ENCODE measurements around the gene RRP1B. TPM values are rescaled to one million over a fixed set of nuclear protein-coding genes. Genes with fewer than 3 reads are reported as not detected.

The RRP1B gene
- total RNA-seq, 1 donor from 2014 or later = 43.3 TPM

DNA sequence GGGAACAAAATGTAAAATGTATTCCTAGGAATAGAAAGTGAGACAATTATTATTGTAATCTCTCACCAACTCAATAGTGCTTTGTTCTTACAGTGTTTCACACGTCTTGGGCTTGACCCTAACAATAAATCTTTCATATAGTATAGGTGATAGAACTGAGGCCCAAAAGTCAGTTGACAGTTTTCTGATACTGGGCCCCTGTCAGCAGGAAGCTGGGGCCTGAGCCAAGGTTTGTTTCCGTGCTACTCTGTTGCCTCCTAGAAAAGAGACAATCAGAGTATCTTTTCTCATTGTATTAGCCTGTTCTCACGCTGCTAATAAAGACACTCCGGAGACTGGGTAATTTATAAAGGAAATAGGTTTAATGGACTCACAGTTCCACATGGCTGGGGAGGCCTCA is 5.0 kb downstream of the RRP1B start:
- H3K36me3 Mint-ChIP-seq = peaks cover 23% of the 10 kb centered on the region
- no peak for DNase-seq (ENCODE audit: extremely low spot score, unreplicated experiment)

GRCh38 chr21:43665879-43666278 is 6.5 kb downstream of the RRP1B start:
- Mint-ChIP-seq H3K27me3 (no peaks in the 10 kb centered on the region), H3K27ac (no peak overlapping the region), H3K4me3 (no peak overlapping the region), H3K9me3 (no peaks in the 10 kb centered on the region), H3K36me3 (peaks cover 23% of the 10 kb centered on the region), H3K4me1 (ENCODE audit: unreplicated experiment) (peaks cover 11% of the 10 kb centered on the region)
- DNase-seq (ENCODE audit: extremely low spot score, unreplicated experiment) = no peak
- TF ChIP-seq CTCF (conservative IDR thresholded peaks at IDR 0.05) = no peak

More for the DNA sequence above, 5.0 kb downstream of the RRP1B start:
- peaks cover 22% of the 10 kb centered on the region for H3K4me1 Mint-ChIP-seq (ENCODE audit: unreplicated experiment)
- no peaks in the 10 kb centered on the region for H3K27me3 Mint-ChIP-seq
- H3K4me3 Mint-ChIP-seq = no peak overlapping the region
- no peak overlapping the region for H3K27ac Mint-ChIP-seq
- TF ChIP-seq CTCF (conservative IDR thresholded peaks at IDR 0.05) = no peak
- no peaks in the 10 kb centered on the region for H3K9me3 Mint-ChIP-seq

- Mint-ChIP-seq H3K27ac (no peak overlapping the region), H3K36me3 (peaks cover 18% of the 10 kb centered on the region), H3K4me3 (no peak overlapping the region), H3K27me3 (no peaks in the 10 kb centered on the region), H3K9me3 (no peaks in the 10 kb centered on the region), H3K4me1 (ENCODE audit: unreplicated experiment) (no peaks in the 10 kb centered on the region)
- no peak for TF ChIP-seq CTCF (conservative IDR thresholded peaks at IDR 0.05)
- DNase-seq (ENCODE audit: extremely low spot score, unreplicated experiment) = no peak
Observed at GRCh38 chr21:43667191-43667904, 8.0 kb downstream of the RRP1B start.

GRCh38 chr21:43669828-43670605 is 10.7 kb downstream of the RRP1B start:
- peaks cover 15% of the 10 kb centered on the region for H3K36me3 Mint-ChIP-seq

GRCh38 chr21:43675871-43676270 is 16.5 kb downstream of the RRP1B start:
- Mint-ChIP-seq H3K27me3 (no peaks in the 10 kb centered on the region), H3K4me1 (ENCODE audit: unreplicated experiment) (no peaks in the 10 kb centered on the region), H3K9me3 (no peaks in the 10 kb centered on the region), H3K27ac (no peak overlapping the region), H3K4me3 (no peak overlapping the region), H3K36me3 (peaks cover 39% of the 10 kb centered on the region)
- TF ChIP-seq CTCF (conservative IDR thresholded peaks at IDR 0.05) = no peak
- DNase-seq (ENCODE audit: extremely low spot score, unreplicated experiment) = no peak

More at GRCh38 chr21:43669828-43670605, 10.7 kb downstream of the RRP1B start:
- no peaks in the 10 kb centered on the region for H3K4me1 Mint-ChIP-seq (ENCODE audit: unreplicated experiment)
- H3K27me3 Mint-ChIP-seq = no peaks in the 10 kb centered on the region
- DNase-seq (ENCODE audit: extremely low spot score, unreplicated experiment) = no peak
- no peak for TF ChIP-seq CTCF (conservative IDR thresholded peaks at IDR 0.05)
- H3K27ac Mint-ChIP-seq = no peak overlapping the region
- no peak overlapping the region for H3K4me3 Mint-ChIP-seq
- no peaks in the 10 kb centered on the region for H3K9me3 Mint-ChIP-seq
